MCF 10A (cell line): ENCODE results near the gene MRO. TPM values are rescaled to one million over a fixed set of nuclear protein-coding genes. Genes with fewer than 3 reads are reported as not detected.

Source experiments
- BruUV-seq: library from RNA; stranded (reverse); fragments of 400-500 nt; replicated peaks from 2 replicates; lab custom pipeline; 2021; lab: Mats Ljungman, UMichigan
- CTCF ChIA-PET: fragments of 300-600 bp; sonication (Branson Sonifier 250); formaldehyde crosslinking; extraction: SDS; loops from one replicate; lab custom pipeline; 2021; ENCODE audit warnings: antibody characterized with exemption, inconsistent platforms; lab: Yijun Ruan, JAX
- POLR2A ChIA-PET: fragments of 300-600, 350-650 bp; sonication (Branson Sonifier 250); formaldehyde crosslinking; extraction: SDS; loops from one replicate; lab custom pipeline; 2020; ENCODE audit warnings: antibody characterized with exemption, inconsistent platforms; lab: Yijun Ruan, JAX
- DNase-seq: peaks from one replicate; pipeline ENCODE4 v3.0.0-alpha.2; 2018; ENCODE audit not compliant: unreplicated experiment
- H3K27ac Mint-ChIP-seq: one replicate; pipeline ENCODE4 v1.8.0; 2022; ENCODE audit warnings: mild to moderate bottlenecking, low read depth, mixed read lengths; ENCODE audit not compliant: unreplicated experiment
- H3K27me3 Mint-ChIP-seq: one replicate; pipeline ENCODE4 v1.8.0; 2022; ENCODE audit warnings: mixed read lengths; ENCODE audit not compliant: insufficient read depth, unreplicated experiment
- H3K36me3 Mint-ChIP-seq: one replicate; pipeline ENCODE4 v1.8.0; 2022; ENCODE audit warnings: mild to moderate bottlenecking, moderate library complexity, mixed read lengths; ENCODE audit not compliant: insufficient read depth, unreplicated experiment
- H3K4me1 Mint-ChIP-seq: one replicate; pipeline ENCODE4 v1.8.0; 2022; ENCODE audit warnings: mixed read lengths; ENCODE audit not compliant: insufficient read depth, unreplicated experiment
- H3K4me3 Mint-ChIP-seq: one replicate; pipeline ENCODE4 v1.8.0; 2022; ENCODE audit warnings: mild to moderate bottlenecking, moderate library complexity, mixed read lengths; ENCODE audit not compliant: unreplicated experiment
- H3K9me3 Mint-ChIP-seq: one replicate; pipeline ENCODE4 v1.8.0; 2022; ENCODE audit warnings: mixed read lengths; ENCODE audit not compliant: unreplicated experiment
- intact Hi-C: fragments of 100-400 bp; cut with micrococcal nuclease; formaldehyde crosslinking; loops from 2 replicates; pipeline ENCODE4 v1.14.1; 2022
- total RNA-seq: library from RNA; stranded (reverse); gene quantifications from 2 replicates; pipeline ENCODE4 v1.2.3, GENCODE V29; 2022
- TF ChIP-seq, protein P1 (sequence below): fragments of 200-600 bp; IDR thresholded peaks from one replicate; pipeline ENCODE4 v1.8.0; 2022; ENCODE audit warnings: antibody characterized with exemption, mild to moderate bottlenecking; ENCODE audit not compliant: unreplicated experiment

MRO gene
- total RNA-seq, 1 experiment from 2014 or later = not detected

GRCh38 chr18:50757358-50757757 is 62.5 kb downstream of the MRO start:
- H3K9me3 Mint-ChIP-seq = no peaks in the 10 kb centered on the region
- ChIA-PET POLR2A (no interaction called here), CTCF (interaction anchor here (0.6 to 0.9 kb wide), 2 partner anchors 252 to 309 kb away, joined by 3 read pairs; no protein-coding TSS in a partner anchor)
- H3K4me3 Mint-ChIP-seq = no peak overlapping the region
- no peaks in the 10 kb centered on the region for H3K36me3 Mint-ChIP-seq
- H3K4me1 Mint-ChIP-seq = no peaks in the 10 kb centered on the region
- TF ChIP-seq, protein P1, sequence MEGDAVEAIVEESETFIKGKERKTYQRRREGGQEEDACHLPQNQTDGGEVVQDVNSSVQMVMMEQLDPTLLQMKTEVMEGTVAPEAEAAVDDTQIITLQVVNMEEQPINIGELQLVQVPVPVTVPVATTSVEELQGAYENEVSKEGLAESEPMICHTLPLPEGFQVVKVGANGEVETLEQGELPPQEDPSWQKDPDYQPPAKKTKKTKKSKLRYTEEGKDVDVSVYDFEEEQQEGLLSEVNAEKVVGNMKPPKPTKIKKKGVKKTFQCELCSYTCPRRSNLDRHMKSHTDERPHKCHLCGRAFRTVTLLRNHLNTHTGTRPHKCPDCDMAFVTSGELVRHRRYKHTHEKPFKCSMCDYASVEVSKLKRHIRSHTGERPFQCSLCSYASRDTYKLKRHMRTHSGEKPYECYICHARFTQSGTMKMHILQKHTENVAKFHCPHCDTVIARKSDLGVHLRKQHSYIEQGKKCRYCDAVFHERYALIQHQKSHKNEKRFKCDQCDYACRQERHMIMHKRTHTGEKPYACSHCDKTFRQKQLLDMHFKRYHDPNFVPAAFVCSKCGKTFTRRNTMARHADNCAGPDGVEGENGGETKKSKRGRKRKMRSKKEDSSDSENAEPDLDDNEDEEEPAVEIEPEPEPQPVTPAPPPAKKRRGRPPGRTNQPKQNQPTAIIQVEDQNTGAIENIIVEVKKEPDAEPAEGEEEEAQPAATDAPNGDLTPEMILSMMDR = no peak
- no TSS peak for BruUV-seq
- H3K27me3 Mint-ChIP-seq = peaks cover 63% of the 10 kb centered on the region
- no peak overlapping the region for H3K27ac Mint-ChIP-seq
- intact Hi-C loops = no loop called here
- no peak for DNase-seq

- Mint-ChIP-seq H3K27ac (no peak overlapping the region), H3K27me3 (peaks cover 66% of the 10 kb centered on the region), H3K4me3 (no peak overlapping the region), H3K4me1 (no peaks in the 10 kb centered on the region), H3K36me3 (no peaks in the 10 kb centered on the region), H3K9me3 (no peaks in the 10 kb centered on the region)
- TF ChIP-seq, protein P1 = no peak
- intact Hi-C loops = no loop called here
- POLR2A ChIA-PET = no interaction called here
- no TSS peak for BruUV-seq
- CTCF ChIA-PET = no interaction called here
- no peak for DNase-seq
These were observed 65.5 kb downstream of the MRO start for GRCh38 chr18:50754297-50754696.

DNA sequence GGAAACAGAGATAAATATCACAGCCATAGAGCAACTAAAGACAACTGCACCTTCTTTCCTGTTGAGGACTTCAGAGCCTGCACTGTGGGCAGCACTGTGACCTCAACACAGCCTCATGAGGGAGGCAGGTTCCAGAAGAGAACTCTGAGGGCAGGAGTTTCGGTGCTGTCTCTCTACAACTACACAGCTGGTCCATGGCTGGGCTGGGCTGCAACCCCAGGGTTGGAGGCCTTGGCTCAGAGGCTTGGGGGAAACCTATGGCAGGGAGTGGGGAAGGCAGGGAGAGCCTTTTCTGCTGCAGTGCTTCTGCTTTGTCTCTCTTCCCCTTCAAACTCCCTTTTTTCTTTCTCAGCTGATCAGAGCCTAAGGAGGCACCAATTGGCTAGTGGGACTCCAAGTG is 66.5 kb downstream of the MRO start:
- BruUV-seq = no TSS peak
- no peak overlapping the region for H3K4me3 Mint-ChIP-seq
- H3K27me3 Mint-ChIP-seq = peaks cover 68% of the 10 kb centered on the region
- H3K9me3 Mint-ChIP-seq = no peaks in the 10 kb centered on the region
- CTCF ChIA-PET = no interaction called here
- H3K36me3 Mint-ChIP-seq = no peaks in the 10 kb centered on the region
- no peak overlapping the region for H3K27ac Mint-ChIP-seq
- DNase-seq = no peak
- TF ChIP-seq, protein P1 = no peak
- intact Hi-C loops = no loop called here
- no peaks in the 10 kb centered on the region for H3K4me1 Mint-ChIP-seq
- POLR2A ChIA-PET = no interaction called here

GRCh38 chr18:50751947-50752346 is 67.9 kb downstream of the MRO start:
- H3K36me3 Mint-ChIP-seq = no peaks in the 10 kb centered on the region
- ChIA-PET POLR2A (no interaction called here), CTCF (interaction anchor here (0.7 kb wide), 1 partner anchor 12 kb away, joined by 3 read pairs; no protein-coding TSS in a partner anchor)
- H3K4me3 Mint-ChIP-seq = no peak overlapping the region
- H3K27me3 Mint-ChIP-seq = peaks cover 54% of the 10 kb centered on the region
- DNase-seq = no peak
- no peak overlapping the region for H3K27ac Mint-ChIP-seq
- intact Hi-C loops = no loop called here
- TF ChIP-seq, protein P1 = no peak
- H3K9me3 Mint-ChIP-seq = no peaks in the 10 kb centered on the region
- BruUV-seq = no TSS peak
- no peaks in the 10 kb centered on the region for H3K4me1 Mint-ChIP-seq
